Endothelial cell of umbilical vein (primary cell): Measurements from ENCODE around the gene MRPL24. TPM values are rescaled to one million over a fixed set of nuclear protein-coding genes. Genes with fewer than 3 reads are reported as not detected.

Source experiments
- BruUV-seq: library from RNA; stranded (reverse); fragments of 400-500 nt; replicated peaks from 2 replicates; lab custom pipeline; 2021; lab: Mats Ljungman, UMichigan
- CTCF ChIA-PET: fragments of 300-600, 350-600 bp; sonication (Branson Sonifier 250); formaldehyde crosslinking; loops from one replicate; lab custom pipeline; 2021; ENCODE audit warnings: antibody characterized with exemption, inconsistent platforms; lab: Charles Lee
- POLR2A ChIA-PET: fragments of 300-600, 350-600 bp; sonication (Branson Sonifier 250); formaldehyde crosslinking; loops from one replicate; lab custom pipeline; 2021; ENCODE audit warnings: antibody characterized with exemption, inconsistent platforms; lab: Charles Lee
- DNase-seq: peaks from one replicate; pipeline ENCODE4 v3.0.0-alpha.2; 2011; ENCODE audit warnings: low read depth, low spot score
- FAIRE-seq: peaks from 2 replicates; lab custom pipeline; 2011; peaks lifted over from hg19 to GRCh38; lab: Jason Lieb, UNC
- H2AFZ ChIP-seq: 2 replicates; pipeline ENCODE4 v1.6.0; 2012; ENCODE audit warnings: low read depth, low read length, control low read depth, inconsistent platforms
- H3K27ac ChIP-seq: 2 replicates; pipeline ENCODE4 v1.5.1; 2011; ENCODE audit warnings: low read depth, mild to moderate bottlenecking, control low read depth, low read length, moderate library complexity; ENCODE audit not compliant: insufficient read depth
- H3K27me3 ChIP-seq, 2 experiments: 2 replicates each; pipeline versions ENCODE4 v1.6.0 to v1.6.1; 2011; ENCODE audit warnings: low read length in 2 of 2, mixed read lengths in 1 of 2; ENCODE audit not compliant: control insufficient read depth in 2 of 2, insufficient read depth in 2 of 2
- H3K36me3 ChIP-seq, 2 experiments: 2 replicates in 1 of 2; 3 replicates in 1 of 2; pipeline ENCODE4 v1.5.1; 2011; ENCODE audit warnings: low read length in 2 of 2, mild to moderate bottlenecking in 1 of 2, moderate library complexity in 1 of 2; ENCODE audit not compliant: control insufficient read depth in 2 of 2, insufficient read depth in 2 of 2; ENCODE audit errors: extremely low read depth in 1 of 2
- H3K4me1 ChIP-seq: 3 replicates; pipeline ENCODE4 v1.5.1; 2011; ENCODE audit warnings: mild to moderate bottlenecking, low read length; ENCODE audit not compliant: control insufficient read depth, insufficient read depth; ENCODE audit errors: extremely low read depth
- H3K4me2 ChIP-seq: 2 replicates; pipeline ENCODE4 v1.6.1; 2011; ENCODE audit warnings: low read length, control low read depth, mixed read lengths; ENCODE audit not compliant: insufficient read depth
- H3K4me3 ChIP-seq, 3 experiments: fragments of 200-600 bp in 1 of 3; sonication (generic), shearing (Covaris generic) in 1 of 3; replicated peaks in 1 of 3; 2 replicates each; pipeline ENCODE4 v1.5.1; 2011 to 2016; ENCODE audit warnings: control low read depth in 3 of 3, low read length in 3 of 3, mild to moderate bottlenecking in 2 of 3, inconsistent platforms in 1 of 3, low read depth in 1 of 3, moderate library complexity in 1 of 3; ENCODE audit not compliant: insufficient read depth in 1 of 3
- H3K79me2 ChIP-seq: 2 replicates; pipeline ENCODE4 v1.6.0; 2012; ENCODE audit warnings: low read length, inconsistent platforms; ENCODE audit not compliant: control insufficient read depth, insufficient read depth
- H3K9ac ChIP-seq: replicated peaks from 2 replicates; pipeline ENCODE3; 2011; ENCODE audit warnings: low read length, control low read depth; ENCODE audit not compliant: insufficient read depth; ENCODE audit errors: extremely low read depth
- H3K9me1 ChIP-seq: replicated peaks from 3 replicates; pipeline ENCODE4 v1.6.0; 2011; ENCODE audit warnings: mild to moderate bottlenecking, low read length; ENCODE audit not compliant: control insufficient read depth, insufficient read depth; ENCODE audit errors: extremely low read depth
- H3K9me3 ChIP-seq: replicated peaks from 2 replicates; pipeline ENCODE4 v1.5.1; 2012; ENCODE audit warnings: low read length, inconsistent platforms; ENCODE audit not compliant: control insufficient read depth, insufficient read depth
- H4K20me1 ChIP-seq: replicated peaks from 2 replicates; pipeline ENCODE3; 2011; ENCODE audit warnings: mild to moderate bottlenecking, low read length; ENCODE audit not compliant: control insufficient read depth, insufficient read depth; ENCODE audit errors: extremely low read depth
- EZH2 ChIP-seq: IDR thresholded peaks from 2 replicates; pipeline ENCODE4 v1.6.1; 2012; ENCODE audit warnings: borderline replicate concordance, low read depth, mild to moderate bottlenecking, moderate library complexity, low read length, inconsistent platforms; ENCODE audit not compliant: severe bottlenecking
- FOS ChIP-seq: IDR thresholded peaks from 2 replicates; pipeline ENCODE4 v1.6.1; 2011; ENCODE audit warnings: mild to moderate bottlenecking, low read length, moderate library complexity, borderline replicate concordance; ENCODE audit not compliant: insufficient read depth
- GATA2 ChIP-seq: IDR thresholded peaks from 2 replicates; pipeline ENCODE4 v1.7.0; 2011; ENCODE audit warnings: low read depth, mild to moderate bottlenecking, moderate library complexity, mixed read lengths, low read length; ENCODE audit not compliant: insufficient read length, insufficient read depth
- JUN ChIP-seq: IDR thresholded peaks from 2 replicates; pipeline ENCODE4 v1.6.1; 2011; ENCODE audit warnings: borderline replicate concordance, low read depth; ENCODE audit not compliant: insufficient read length, insufficient read depth
- MAX ChIP-seq: IDR thresholded peaks from 2 replicates; pipeline ENCODE4 v1.6.1; 2011; ENCODE audit not compliant: insufficient read depth, insufficient read length
- MYC ChIP-seq: IDR thresholded peaks from one replicate; pipeline ENCODE4 v1.6.1; 2011; ENCODE audit warnings: mild to moderate bottlenecking, low read depth, low read length
- POLR2A ChIP-seq: IDR thresholded peaks from 2 replicates; pipeline ENCODE4 v1.6.1; 2012; ENCODE audit warnings: low read depth, mild to moderate bottlenecking, control low read depth, low read length
- POLR2AphosphoS5 ChIP-seq: IDR thresholded peaks from 2 replicates; pipeline ENCODE4 v1.6.1; 2012; ENCODE audit warnings: low read depth, mild to moderate bottlenecking, control low read depth, low read length, moderate library complexity; ENCODE audit not compliant: insufficient read depth
- dilution Hi-C: fragments of 300-500 bp; cut with MboI; formaldehyde crosslinking; loops from one replicate; pipeline ENCODE4 v1.15.0; 2019; ENCODE audit warnings: low sequenced_read_pairs; ENCODE audit not compliant: extremely low pct_ligation_motif_present
- intact Hi-C: fragments of 100-400 bp; cut with micrococcal nuclease; formaldehyde crosslinking; loops from one replicate; pipeline ENCODE4 v1.10.0; 2022
- polyA plus RNA-seq, 4 experiments: library from polyadenylated mRNA; depleted of rRNA in 3 of 4; stranded (reverse) in 3 of 4; unstranded in 1 of 4; fragments of >200 nt; gene quantifications; 2 replicates each; pipeline versions ENCODE4 v1.2.1 to v1.2.3, GENCODE V29; 2011 to 2012; ENCODE audit warnings: missing spikeins in 1 of 4
- total RNA-seq: library from RNA; stranded (reverse); gene quantifications from 2 replicates; pipeline ENCODE4 v1.2.3, GENCODE V29; 2021
- TF ChIP-seq, protein P1 (sequence below), 2 donors: IDR thresholded peaks; 1 replicate in 1 of 2; 2 replicates in 1 of 2; pipeline ENCODE4 v1.5.1; 2011; ENCODE audit warnings: low read length in 2 of 2, mild to moderate bottlenecking in 2 of 2, moderate library complexity in 2 of 2, control low read depth in 1 of 2, inconsistent platforms in 1 of 2, low read depth in 1 of 2; ENCODE audit not compliant: insufficient read depth in 1 of 2; ENCODE audit errors: extremely low read depth in 1 of 2

The MRPL24 gene
- total and polyA plus RNA-seq, 2 donors (not counting 3 experiments of a cell fraction or from before 2014, with no cell fraction given), result 47.9 to 77.7 TPM

GRCh38 chr1:156693848-156694689, 46.8 kb downstream of the MRPL24 start:
- FAIRE-seq, result no peak
- H2AFZ ChIP-seq, result no peak overlapping the region
- BruUV-seq, result no TSS peak

More at GRCh38 chr1:156693848-156694689, 46.8 kb downstream of the MRPL24 start:
- TF ChIP-seq, protein P1, sequence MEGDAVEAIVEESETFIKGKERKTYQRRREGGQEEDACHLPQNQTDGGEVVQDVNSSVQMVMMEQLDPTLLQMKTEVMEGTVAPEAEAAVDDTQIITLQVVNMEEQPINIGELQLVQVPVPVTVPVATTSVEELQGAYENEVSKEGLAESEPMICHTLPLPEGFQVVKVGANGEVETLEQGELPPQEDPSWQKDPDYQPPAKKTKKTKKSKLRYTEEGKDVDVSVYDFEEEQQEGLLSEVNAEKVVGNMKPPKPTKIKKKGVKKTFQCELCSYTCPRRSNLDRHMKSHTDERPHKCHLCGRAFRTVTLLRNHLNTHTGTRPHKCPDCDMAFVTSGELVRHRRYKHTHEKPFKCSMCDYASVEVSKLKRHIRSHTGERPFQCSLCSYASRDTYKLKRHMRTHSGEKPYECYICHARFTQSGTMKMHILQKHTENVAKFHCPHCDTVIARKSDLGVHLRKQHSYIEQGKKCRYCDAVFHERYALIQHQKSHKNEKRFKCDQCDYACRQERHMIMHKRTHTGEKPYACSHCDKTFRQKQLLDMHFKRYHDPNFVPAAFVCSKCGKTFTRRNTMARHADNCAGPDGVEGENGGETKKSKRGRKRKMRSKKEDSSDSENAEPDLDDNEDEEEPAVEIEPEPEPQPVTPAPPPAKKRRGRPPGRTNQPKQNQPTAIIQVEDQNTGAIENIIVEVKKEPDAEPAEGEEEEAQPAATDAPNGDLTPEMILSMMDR (IDR thresholded peaks at IDR 0.05; ENCODE audit: extremely low read depth in 1 of 2, insufficient read depth in 1 of 2, low read depth in 1 of 2, low read length in 2 of 2), result no peak
- TF ChIP-seq POLR2A (no peak), POLR2AphosphoS5 (no peak), MAX (no peak), FOS (no peak), MYC (no peak), GATA2 (no peak), JUN (no peak), EZH2 (no peak)
- Histone ChIP-seq H3K27ac (no peak overlapping the region), H3K79me2 (no peaks in the 10 kb centered on the region), H3K36me3 (no peaks in the 10 kb centered on the region), H3K4me2 (no peak overlapping the region), H4K20me1 (no peaks in the 10 kb centered on the region), H3K27me3 (peaks cover 12 to 20% of the 10 kb centered on the region in 2 experiments), H3K9me3 (no peaks in the 10 kb centered on the region), H3K9ac (no peak overlapping the region), H3K9me1 (no peaks in the 10 kb centered on the region), H3K4me1 (no peaks in the 10 kb centered on the region), H3K4me3 (no peak overlapping the region)
- ChIA-PET POLR2A (no interaction called here), CTCF (interaction anchor here (1.3 to 16.7 kb wide), 4 partner anchors 10 to 32 kb away, joined by 3 to 453 read pairs (median 9); partner anchors contain the start of gene CRABP2)
- dilution Hi-C loops, result no loop called here
- no peak for DNase-seq
- intact Hi-C loops, result no loop called here
